A549 (cell line): ENCODE results near the gene SEMA4D. TPM values are rescaled to one million over a fixed set of nuclear protein-coding genes. Genes with fewer than 3 reads are reported as not detected.

ENCODE experiments used
- ATAC-seq, 2 experiments: fragments of 200-7000 bp in 1 of 2; fragments of >200 bp in 1 of 2; cut with Nextera tagmentation in 1 of 2; cut with Tn5 transposase in 1 of 2; 3 replicates each; pipeline versions ENCODE4 v1.8.0 to v1.9.1; 2018 to 2020; ENCODE audit warnings: mild to moderate bottlenecking in 1 of 2, moderate library complexity in 1 of 2
- CTCF ChIA-PET: fragments of 300-600 bp; sonication (Branson Sonifier 250); formaldehyde crosslinking; extraction: SDS; loops from one replicate; lab custom pipeline; 2021; ENCODE audit warnings: antibody characterized with exemption, inconsistent platforms; lab: Yijun Ruan, JAX
- POLR2A ChIA-PET: fragments of 350-600 bp; formaldehyde crosslinking; extraction: SDS; loops from one replicate; lab custom pipeline; 2021; ENCODE audit warnings: antibody characterized with exemption, inconsistent platforms; lab: Yijun Ruan, JAX
- DNase-seq, 2 experiments: peaks; one replicate each; pipeline versions ENCODE4 v3.0.0 to v3.0.0-alpha.2; 2011 to 2016; ENCODE audit warnings: low read depth in 1 of 2, low spot score in 1 of 2
- FAIRE-seq: peaks from 2 replicates; lab custom pipeline; 2011; peaks lifted over from hg19 to GRCh38; lab: Jason Lieb, UNC
- H3K27ac ChIP-seq, 2 experiments: fragments of >200 bp; sonication (Bioruptor Twin); formaldehyde crosslinking; 3 replicates each; pipeline ENCODE4 v1.5.1; 2016 to 2017
- H3K4me1 ChIP-seq: fragments of >200 bp; sonication (Bioruptor Twin); formaldehyde crosslinking; 3 replicates; pipeline ENCODE4 v1.6.1; 2016
- H3K4me2 ChIP-seq: fragments of >200 bp; sonication (Bioruptor Twin); formaldehyde crosslinking; 3 replicates; pipeline ENCODE4 v1.6.1; 2016
- H3K4me3 ChIP-seq: fragments of >200 bp; sonication (Bioruptor Twin); formaldehyde crosslinking; 3 replicates; pipeline ENCODE4 v1.5.1; 2016
- H3K9me3 ChIP-seq: fragments of >200 bp; sonication (Bioruptor Twin); formaldehyde crosslinking; 3 replicates; pipeline ENCODE4 v1.6.1; 2016
- CBX2 ChIP-seq: fragments of 200-600 bp; sonication (generic); IDR thresholded peaks from 2 replicates; pipeline ENCODE4 v1.6.1; 2016; ENCODE audit warnings: low read depth, mild to moderate bottlenecking, borderline replicate concordance
- CHD4 ChIP-seq: fragments of 200-600 bp; sonication (generic); IDR thresholded peaks from 2 replicates; pipeline ENCODE4 v1.6.1; 2016; ENCODE audit warnings: antibody characterized with exemption, mild to moderate bottlenecking, borderline replicate concordance
- CTCF ChIP-seq: fragments of >200 bp; sonication (Bioruptor Twin); formaldehyde crosslinking; IDR thresholded peaks from 3 replicates; pipeline ENCODE4 v1.5.1; 2016
- EHF ChIP-seq: fragments of 250-450 bp; sonication (Bioruptor Pico); IDR thresholded peaks from 2 replicates; pipeline ENCODE4 v1.5.0; 2020; ENCODE audit warnings: mild to moderate bottlenecking
- EHMT2 ChIP-seq: fragments of 200-600 bp; sonication (generic); IDR thresholded peaks from 2 replicates; pipeline ENCODE4 v1.6.1; 2016; ENCODE audit warnings: antibody characterized with exemption, low read depth, mild to moderate bottlenecking, moderate library complexity
- ESRRA ChIP-seq: fragments of 150-350 bp; IDR thresholded peaks from 2 replicates; pipeline ENCODE4 v1.6.1; 2014; ENCODE audit warnings: mild to moderate bottlenecking, low read length, borderline replicate concordance
- FOSL2 ChIP-seq, 2 experiments: fragments of 450-650 bp in 1 of 2; fragments of >200 bp in 1 of 2; sonication (Bioruptor Twin) in 1 of 2; formaldehyde crosslinking; IDR thresholded peaks; 2 replicates each; pipeline versions ENCODE4 v1.5.0 to v1.6.1; 2016 to 2020; ENCODE audit warnings: mild to moderate bottlenecking in 1 of 2, moderate library complexity in 1 of 2
- FOXS1 ChIP-seq: fragments of 250-450 bp; sonication (Bioruptor Pico); IDR thresholded peaks from 2 replicates; pipeline ENCODE4 v1.5.0; 2020; ENCODE audit warnings: mild to moderate bottlenecking, moderate library complexity
- HOXA7 ChIP-seq: fragments of 250-450 bp; sonication (Bioruptor Pico); IDR thresholded peaks from 2 replicates; pipeline ENCODE4 v1.5.0; 2020; ENCODE audit warnings: mild to moderate bottlenecking, moderate library complexity
- HOXB13 ChIP-seq: fragments of 250-450 bp; sonication (Bioruptor Pico); IDR thresholded peaks from 2 replicates; pipeline ENCODE4 v1.5.0; 2020; ENCODE audit warnings: low read depth, mild to moderate bottlenecking, moderate library complexity
- HOXB5 ChIP-seq: fragments of 250-450 bp; sonication (Bioruptor Pico); IDR thresholded peaks from 2 replicates; pipeline ENCODE4 v1.5.0; 2020; ENCODE audit warnings: mild to moderate bottlenecking, moderate library complexity
- JUN ChIP-seq, 2 experiments: fragments of >200 bp; sonication (Bioruptor Twin); formaldehyde crosslinking; IDR thresholded peaks; 2 replicates in 1 of 2; 3 replicates in 1 of 2; pipeline ENCODE4 v1.6.1; 2016 to 2017
- NPAS2 ChIP-seq: fragments of 250-450 bp; sonication (Bioruptor Pico); IDR thresholded peaks from 2 replicates; pipeline ENCODE4 v1.8.0; 2022; ENCODE audit warnings: mild to moderate bottlenecking, moderate library complexity, borderline replicate concordance
- NR3C1 ChIP-seq: fragments of >200 bp; sonication (Bioruptor Twin); formaldehyde crosslinking; IDR thresholded peaks from 3 replicates; pipeline ENCODE4 v1.6.1; 2017
- POLR2AphosphoS2 ChIP-seq: conservative IDR thresholded peaks from 2 replicates; pipeline ENCODE4 v1.6.1; 2012; ENCODE audit warnings: low read length, improper control_type of control experiment, inconsistent platforms
- RCOR1 ChIP-seq: fragments of 150-350 bp; IDR thresholded peaks from 2 replicates; pipeline ENCODE4 v1.6.1; 2014; ENCODE audit warnings: antibody characterized with exemption, low read length, low read depth
- RNF2 ChIP-seq: fragments of 200-600 bp; sonication (generic); IDR thresholded peaks from 2 replicates; pipeline ENCODE4 v1.6.1; 2016; ENCODE audit warnings: low read depth, mild to moderate bottlenecking, antibody characterized with exemption, moderate library complexity, borderline replicate concordance
- SMC3 ChIP-seq: fragments of >200 bp; sonication (Bioruptor Twin); formaldehyde crosslinking; IDR thresholded peaks from 3 replicates; pipeline ENCODE4 v1.6.1; 2018; ENCODE audit warnings: inconsistent platforms
- TFCP2L1 ChIP-seq: fragments of 250-450 bp; sonication (Bioruptor Pico); IDR thresholded peaks from 2 replicates; pipeline ENCODE4 v1.5.0; 2021; ENCODE audit warnings: mild to moderate bottlenecking
- ZNF302 ChIP-seq: fragments of 250-450 bp; sonication (Bioruptor Pico); IDR thresholded peaks from 2 replicates; pipeline ENCODE4 v1.9.0; 2021; ENCODE audit warnings: inconsistent platforms, mild to moderate bottlenecking, moderate library complexity
- WGBS: methylation state at CpG from one replicate; pipeline ENCODE4 v1.1.6; 2017; ENCODE audit errors: missing lambda C conversion rate; 5-methylcytosine and 5-hydroxymethylcytosine counted together
- polyA plus RNA-seq, 4 experiments: library from polyadenylated mRNA; depleted of rRNA in 3 of 4; stranded (reverse); fragments of >200 nt; fragmentation: RNase III in 1 of 4; extraction: RNeasy Plus Mini Kit Qiagen cat#74134 plus additional on column Dnase treatment in 1 of 4; gene quantifications; 2 replicates in 3 of 4; 3 replicates in 1 of 4; pipeline ENCODE4 v1.2.3, GENCODE V29; 2011 to 2017
- TF ChIP-seq, protein P1 (sequence below): fragments of 150-350 bp; IDR thresholded peaks from 2 replicates; pipeline ENCODE4 v1.6.1; 2014; ENCODE audit warnings: low read depth, mild to moderate bottlenecking, low read length
- TF ChIP-seq, protein P2 (sequence below): IDR thresholded peaks from 2 replicates; pipeline ENCODE4 v1.6.1; 2012; ENCODE audit warnings: low read depth, borderline replicate concordance
- TF ChIP-seq, protein P3 (sequence below): IDR thresholded peaks from 2 replicates; pipeline ENCODE4 v1.6.1; 2012

The SEMA4D gene
- polyA plus RNA-seq, 2 of the 4 experiments (the other 2 are of a cell fraction) = 5.3 to 7.2 TPM

- ChIA-PET CTCF (interaction anchor here (0.8 to 3.3 kb wide), 4 partner anchors 10 to 213 kb away, joined by 3 to 26 read pairs (median 4); no protein-coding TSS in a partner anchor), POLR2A (no interaction called here)
- H3K4me2 ChIP-seq = no peak overlapping the region
- peaks cover 3% of the 10 kb centered on the region; the same call in 1 of the 3 replicates for H3K4me1 ChIP-seq
- 81% methylated on average over 7 of the region's 8 CpGs for WGBS
- H3K4me3 ChIP-seq = no peak overlapping the region
- no peaks in the 10 kb centered on the region for H3K9me3 ChIP-seq
- TF ChIP-seq, protein P1, sequence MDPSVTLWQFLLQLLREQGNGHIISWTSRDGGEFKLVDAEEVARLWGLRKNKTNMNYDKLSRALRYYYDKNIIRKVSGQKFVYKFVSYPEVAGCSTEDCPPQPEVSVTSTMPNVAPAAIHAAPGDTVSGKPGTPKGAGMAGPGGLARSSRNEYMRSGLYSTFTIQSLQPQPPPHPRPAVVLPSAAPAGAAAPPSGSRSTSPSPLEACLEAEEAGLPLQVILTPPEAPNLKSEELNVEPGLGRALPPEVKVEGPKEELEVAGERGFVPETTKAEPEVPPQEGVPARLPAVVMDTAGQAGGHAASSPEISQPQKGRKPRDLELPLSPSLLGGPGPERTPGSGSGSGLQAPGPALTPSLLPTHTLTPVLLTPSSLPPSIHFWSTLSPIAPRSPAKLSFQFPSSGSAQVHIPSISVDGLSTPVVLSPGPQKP = no peak
- TF ChIP-seq HOXB5 (CRISPR knock-in tag) (no peak), HOXA7 (CRISPR knock-in tag) (no peak), NPAS2 (no peak), SMC3 (no peak), CHD4 (no peak), TFCP2L1 (CRISPR knock-in tag) (no peak), POLR2AphosphoS2 (no peak), FOXS1 (CRISPR knock-in tag) (no peak), RNF2 (no peak)
- TF ChIP-seq, protein P2, sequence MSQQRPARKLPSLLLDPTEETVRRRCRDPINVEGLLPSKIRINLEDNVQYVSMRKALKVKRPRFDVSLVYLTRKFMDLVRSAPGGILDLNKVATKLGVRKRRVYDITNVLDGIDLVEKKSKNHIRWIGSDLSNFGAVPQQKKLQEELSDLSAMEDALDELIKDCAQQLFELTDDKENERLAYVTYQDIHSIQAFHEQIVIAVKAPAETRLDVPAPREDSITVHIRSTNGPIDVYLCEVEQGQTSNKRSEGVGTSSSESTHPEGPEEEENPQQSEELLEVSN = no peak
- TF ChIP-seq, protein P3, sequence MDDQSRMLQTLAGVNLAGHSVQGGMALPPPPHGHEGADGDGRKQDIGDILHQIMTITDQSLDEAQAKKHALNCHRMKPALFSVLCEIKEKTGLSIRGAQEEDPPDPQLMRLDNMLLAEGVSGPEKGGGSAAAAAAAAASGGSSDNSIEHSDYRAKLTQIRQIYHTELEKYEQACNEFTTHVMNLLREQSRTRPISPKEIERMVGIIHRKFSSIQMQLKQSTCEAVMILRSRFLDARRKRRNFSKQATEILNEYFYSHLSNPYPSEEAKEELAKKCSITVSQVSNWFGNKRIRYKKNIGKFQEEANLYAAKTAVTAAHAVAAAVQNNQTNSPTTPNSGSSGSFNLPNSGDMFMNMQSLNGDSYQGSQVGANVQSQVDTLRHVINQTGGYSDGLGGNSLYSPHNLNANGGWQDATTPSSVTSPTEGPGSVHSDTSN = no peak
- DNase-seq (no peak), ATAC-seq (no peak), FAIRE-seq (no peak)
- H3K27ac ChIP-seq = no peak overlapping the region
Observed at GRCh38 chr9:89539374-89539773, 41.5 kb upstream of the SEMA4D start.

DNA sequence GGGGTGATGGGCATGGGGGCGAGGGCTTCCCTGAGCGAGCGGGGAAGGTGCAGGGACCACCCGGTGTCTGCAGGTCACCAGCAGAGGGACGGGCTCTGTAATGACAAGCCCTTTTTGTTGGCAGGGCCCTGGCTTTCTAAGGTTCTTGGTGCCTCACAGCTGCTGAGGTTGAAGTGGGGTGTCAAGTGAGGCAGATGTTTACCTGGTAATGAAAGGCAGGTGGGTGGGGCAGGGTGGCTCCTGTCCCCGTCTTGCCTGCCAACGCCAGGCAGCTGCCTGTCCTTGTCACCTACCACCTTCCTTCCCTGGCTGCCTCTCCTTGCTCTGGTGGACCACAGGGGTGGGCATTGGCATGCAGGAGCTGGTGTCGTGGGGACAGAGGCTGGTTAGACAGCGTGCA is 41.0 kb upstream of the SEMA4D start:
- Histone ChIP-seq H3K9me3 (no peaks in the 10 kb centered on the region), H3K27ac (no peak overlapping the region), H3K4me2 (no peak overlapping the region), H3K4me1 (peaks cover 5% of the 10 kb centered on the region; the same call in 1 of the 3 replicates), H3K4me3 (no peak overlapping the region)
- no peak for FAIRE-seq
- ATAC-seq = no peak
- POLR2A ChIA-PET = no interaction called here
- WGBS = 82% methylated on average over 9 of the region's 9 CpGs
- CTCF ChIA-PET = interaction anchor here (1.0 to 3.3 kb wide), 3 partner anchors 10 to 38 kb away, joined by 3 to 26 read pairs (median 5); no protein-coding TSS in a partner anchor
- no peak for DNase-seq
- TF ChIP-seq CBX2 = no peak
- no peak for TF ChIP-seq TFCP2L1 (CRISPR knock-in tag)
- no peak for TF ChIP-seq FOSL2 (IDR thresholded peaks at IDR 0.05)
- no peak for TF ChIP-seq FOSL2 (CRISPR knock-in tag; IDR thresholded peaks at IDR 0.05)
- no peak for TF ChIP-seq ZNF302
- TF ChIP-seq CTCF = no peak
- no peak for TF ChIP-seq JUN (IDR thresholded peaks at IDR 0.05)
- no peak for TF ChIP-seq NR3C1
- TF ChIP-seq HOXB5 (CRISPR knock-in tag) = no peak
- no peak for TF ChIP-seq EHMT2
- no peak for TF ChIP-seq RCOR1
- no peak for TF ChIP-seq EHF (CRISPR knock-in tag)
- TF ChIP-seq ESRRA = no peak
- no peak for TF ChIP-seq HOXB13 (CRISPR knock-in tag)
